Heart left ventricle (tissue), 16 donors: ENCODE results near the gene RNLS. TPM values are rescaled to one million over a fixed set of nuclear protein-coding genes. Genes with fewer than 3 reads are reported as not detected.

Experiments
- ATAC-seq, 4 donors: fragments of 200-7000 bp; cut with Tn5 transposase; one replicate each; pipeline ENCODE4 v1.9.1; 2020 to 2022; ENCODE audit warnings: moderate library complexity in 4 of 4, mild to moderate bottlenecking in 3 of 4, moderate number of reproducible peaks in 1 of 4
- DNase-seq, 5 donors: peaks; one replicate each; pipeline ENCODE4 v3.0.0-alpha.2; 2020
- H3K27ac ChIP-seq, 12 donors: fragments of 200-600 bp; sonication (generic) in 4 of 12; one replicate each; pipeline versions ENCODE4 v1.5.0 to v1.8.0; 2016 to 2022; ENCODE audit warnings: mild to moderate bottlenecking in 2 of 12
- H3K27me3 ChIP-seq, 9 donors: fragments of 200-600 bp; sonication (generic) in 2 of 9; one replicate each; pipeline versions ENCODE4 v1.5.1 to v1.8.0; 2016 to 2022; ENCODE audit warnings: mild to moderate bottlenecking in 3 of 9
- H3K36me3 ChIP-seq, 9 donors: fragments of 200-600 bp; sonication (generic) in 2 of 9; one replicate each; pipeline versions ENCODE4 v1.5.0 to v1.8.0; 2018 to 2022; ENCODE audit warnings: mild to moderate bottlenecking in 2 of 9
- H3K4me1 ChIP-seq, 12 donors: fragments of 200-600 bp; sonication (generic) in 4 of 12; one replicate each; pipeline versions ENCODE4 v1.5.0 to v1.8.0; 2016 to 2022; ENCODE audit warnings: mild to moderate bottlenecking in 3 of 12
- H3K4me3 ChIP-seq, 12 donors: fragments of 200-600 bp; sonication (generic) in 4 of 12; one replicate each; pipeline versions ENCODE4 v1.5.0 to v1.8.0; 2017 to 2022; ENCODE audit warnings: mild to moderate bottlenecking in 9 of 12, moderate library complexity in 4 of 12
- H3K9me3 ChIP-seq, 12 donors: fragments of 200-600 bp; sonication (generic) in 4 of 12; one replicate each; pipeline versions ENCODE4 v1.5.0 to v1.8.0; 2016 to 2022; ENCODE audit warnings: mild to moderate bottlenecking in 1 of 12
- CTCF ChIP-seq, 12 donors: fragments of 200-600 bp; sonication (generic) in 4 of 12; IDR thresholded peaks; one replicate each; pipeline versions ENCODE4 v1.5.0 to v1.8.0; 2018 to 2022; ENCODE audit warnings: antibody characterized with exemption in 12 of 12, mild to moderate bottlenecking in 5 of 12
- POLR2A ChIP-seq, 2 donors: fragments of 450-650 bp; IDR thresholded peaks; one replicate each; pipeline ENCODE4 v1.6.1; 2017; ENCODE audit warnings: antibody characterized with exemption in 2 of 2, mild to moderate bottlenecking in 2 of 2, moderate library complexity in 2 of 2
- WGBS, 4 donors: extraction: QIAGEN DNeasy Blood & Tissue Kit in 2 of 4; methylation state at CpG; one replicate each; pipeline versions ENCODE4 v1.1.5 to v1.1.7; 2013 to 2018; 5-methylcytosine and 5-hydroxymethylcytosine counted together
- intact Hi-C, 10 donors: fragments of 100-400 bp; cut with DNase I; formaldehyde crosslinking; loops; one replicate each; pipeline versions ENCODE4 v1.11.1 to v1.14.2; 2022
- polyA plus RNA-seq, 2 donors: library from polyadenylated mRNA; stranded (reverse); fragments of 200-250 nt; gene quantifications; one replicate each; pipeline ENCODE4 v1.2.3, GENCODE V29; 2013
- total RNA-seq, 9 donors: library from RNA; depleted of rRNA in 2 of 9; stranded (reverse); fragments of >200 nt in 2 of 9; fragmentation: NEBNext Ultra II Directional in 3 of 9; extraction: Animal tissue kit (Norgen Biotek cat#: 25700) in 3 of 9; gene quantifications; one replicate each; pipeline versions ENCODE4 v1.1.0 to v1.2.4, GENCODE V29; 2016 to 2023
- donor health status: ischemic (EF 13 %, LVEDD 7.1; RV severe dilation, severe dysfunction).
- donor health status: healthy with polysubstance abuse.
- donor health status: DM: no; HTN: yes; CAD: no.
- donor health status: DM: no; HTN: no; CAD: no.
- donor health status: ischemic (EF 25% LVEDD 6.9; RV normal size, moderate dysfunction).
- donor health status: ischemic (EF 25% LVEDD 5.7; RV mildly dilated, moderate dysfunction).
- donor health status: healthy.
- donor health status: DM: yes; HTN: yes; CAD: no.
- donor health status: ischemic (EF 35%, LVEDD 5.7; RV mildly dilated, moderate dysfunction).
- donor health status: nonischemic (EF 11% LVEDD 7.7; RV severe dilation, severe dysfunction).
- donor health status: DM: yes; HTN: yes; CAD: no.
- donor health status: PGD.
- donor health status: ischemic (EF 29% LVEDD 5.4; RV normal size, mild dysfunction).
- donor health status: nonischemic (EF 23%, LVEDD 6.1; RV moderate dilation, normal function).

The RNLS gene
- total and polyA plus RNA-seq, 11 donors, result 6.6 to 30.7 (median 15.1) TPM

DNA sequence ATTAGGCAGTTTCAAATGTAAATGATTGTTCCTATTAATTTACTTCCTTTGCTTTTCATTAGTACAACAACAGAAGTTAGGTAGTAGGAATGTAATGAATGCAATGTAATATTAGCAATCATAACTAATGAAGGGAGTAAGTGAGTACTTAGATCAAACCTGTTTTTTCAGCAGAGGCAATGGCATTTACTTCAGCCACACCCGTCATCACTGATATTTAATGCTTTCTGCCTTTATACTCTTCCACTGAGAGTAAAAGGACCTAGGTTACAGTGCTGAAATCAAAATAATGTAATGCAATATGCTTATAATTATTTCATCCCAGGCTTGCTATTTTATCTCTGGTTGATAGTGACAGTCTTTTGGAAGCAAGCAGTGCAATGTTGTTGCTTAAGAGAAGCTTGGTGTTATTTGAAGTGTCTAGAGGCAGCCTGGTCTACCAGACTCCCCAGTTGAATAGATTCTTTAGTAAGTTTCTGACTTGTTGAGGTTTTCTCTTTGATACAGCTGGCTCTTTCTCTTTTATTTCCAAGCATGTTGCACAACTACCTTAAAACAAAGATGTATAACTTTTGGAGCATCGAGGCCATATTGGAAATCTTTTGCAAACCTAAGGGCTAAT, 149.4 kb downstream of the RNLS start:
- Histone ChIP-seq H3K9me3 (peaks cover 0 to 9% (median 0%) of the 10 kb centered on the region in 12 donors), H3K36me3 (no peaks in the 10 kb centered on the region), H3K27ac (no peak overlapping the region), H3K27me3 (no peaks in the 10 kb centered on the region), H3K4me3 (no peak overlapping the region), H3K4me1 (peaks cover 0 to 8% (median 1%) of the 10 kb centered on the region in 12 donors)
- ATAC-seq (peak in 1 of 4 donors; percentile 20), DNase-seq (no peak)
- intact Hi-C loops, result no loop called here
- TF ChIP-seq CTCF (IDR thresholded peaks at IDR 0.05), result no peak
- TF ChIP-seq POLR2A (IDR thresholded peaks at IDR 0.05), result no peak
- 78 to 84% (median 83%) methylated on average over 2 of the region's 2 CpGs for WGBS, 4 donors

DNA sequence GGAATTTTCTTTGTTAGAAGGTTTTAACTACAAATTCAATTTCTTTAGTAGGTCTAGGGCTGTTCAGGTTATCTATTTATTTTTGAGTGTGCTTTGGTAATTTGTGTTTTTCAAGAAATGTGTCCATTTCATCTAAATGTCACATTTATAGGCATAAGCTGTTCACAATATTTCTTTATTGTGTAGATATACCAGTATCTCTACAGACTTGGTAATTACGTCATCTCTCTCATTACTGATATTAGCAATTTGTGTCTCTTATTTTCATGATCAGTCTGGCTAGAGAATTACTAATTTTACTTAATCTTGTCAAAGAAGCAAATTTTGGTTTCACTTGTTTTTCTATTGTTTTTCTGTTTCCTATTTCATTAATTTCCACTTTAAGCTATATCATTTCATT, 152.0 kb downstream of the RNLS start:
- no peaks in the 10 kb centered on the region for H3K36me3 ChIP-seq
- DNase-seq, result no peak
- H3K27me3 ChIP-seq, result no peaks in the 10 kb centered on the region
- H3K4me3 ChIP-seq, result no peak overlapping the region
- no peak for TF ChIP-seq CTCF (IDR thresholded peaks at IDR 0.05)
- TF ChIP-seq POLR2A (IDR thresholded peaks at IDR 0.05), result no peak
- 92 to 98% (median 95%) methylated on average over 1 of the region's 1 CpG for WGBS, 4 donors
- ATAC-seq, result no peak
- H3K4me1 ChIP-seq, result peaks cover 0 to 16% (median 6%) of the 10 kb centered on the region in 12 donors
- intact Hi-C loops, result no loop called here
- peaks cover 0 to 9% (median 0%) of the 10 kb centered on the region in 12 donors for H3K9me3 ChIP-seq
- no peak overlapping the region for H3K27ac ChIP-seq

DNA sequence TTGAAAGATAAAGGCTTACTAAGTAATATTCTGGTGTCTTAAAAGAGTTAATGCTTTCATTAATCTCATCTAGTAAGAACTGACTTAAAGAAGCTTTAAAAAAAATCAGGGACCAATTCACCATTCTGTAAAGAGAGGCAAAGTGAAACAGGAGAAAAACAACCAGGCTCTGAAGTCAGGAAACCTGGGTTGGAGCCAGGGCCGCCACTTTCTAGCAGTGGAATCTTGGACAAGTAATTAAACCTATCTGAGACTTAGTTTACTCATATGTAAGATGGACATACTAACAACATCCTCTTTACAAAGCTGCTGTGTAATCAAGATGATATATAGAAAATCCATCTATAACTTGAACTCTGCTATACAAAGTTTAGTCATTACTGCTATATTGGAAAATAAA, 154.1 kb downstream of the RNLS start:
- Histone ChIP-seq H3K4me3 (no peak overlapping the region), H3K27ac (no peak overlapping the region), H3K36me3 (no peaks in the 10 kb centered on the region), H3K9me3 (peaks cover 0 to 9% (median 0%) of the 10 kb centered on the region in 12 donors), H3K27me3 (no peaks in the 10 kb centered on the region), H3K4me1 (peaks cover 0 to 16% (median 6%) of the 10 kb centered on the region in 12 donors)
- DNase-seq, result no peak
- intact Hi-C loops, result loop anchor here in 1 of 10 donors (10.0 kb wide), 2 partner anchors 56 to 106 kb away; no protein-coding TSS in a partner anchor
- no peak for TF ChIP-seq POLR2A (IDR thresholded peaks at IDR 0.05)
- no peak for TF ChIP-seq CTCF (IDR thresholded peaks at IDR 0.05)
- ATAC-seq, result no peak
- 73 to 93% (median 78%) methylated on average over 1 of the region's 1 CpG for WGBS, 4 donors

DNA sequence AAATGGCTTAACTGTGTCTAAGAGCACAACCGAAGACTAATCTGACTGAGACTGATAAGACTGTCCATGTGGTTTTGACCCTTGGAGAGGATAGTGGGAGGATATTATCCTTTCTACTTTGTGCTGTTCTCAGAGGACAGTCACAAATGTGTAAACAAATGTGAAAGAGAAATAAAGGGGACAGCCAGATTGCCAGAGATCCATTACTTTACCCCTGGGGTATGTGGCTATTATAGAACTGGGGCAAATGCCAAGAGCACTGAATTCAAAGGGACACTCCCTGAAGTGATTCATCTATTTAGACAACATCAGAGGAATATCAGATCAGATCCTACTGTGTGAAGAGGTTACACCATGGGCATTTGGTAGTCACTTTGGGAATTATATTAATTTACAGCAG, 154.7 kb downstream of the RNLS start:
- Histone ChIP-seq H3K9me3 (peaks cover 0 to 9% (median 0%) of the 10 kb centered on the region in 12 donors), H3K27ac (peak overlapping the region in 1 of 12 donors; percentile 2), H3K4me1 (peaks cover 0 to 16% (median 6%) of the 10 kb centered on the region in 12 donors), H3K36me3 (no peaks in the 10 kb centered on the region), H3K4me3 (no peak overlapping the region), H3K27me3 (no peaks in the 10 kb centered on the region)
- 7 to 26% (median 13%) methylated on average over 1 of the region's 1 CpG for WGBS, 4 donors
- DNase-seq, result no peak
- intact Hi-C loops, result loop anchor here in 1 of 10 donors (10.0 kb wide), 2 partner anchors 56 to 106 kb away; no protein-coding TSS in a partner anchor
- ATAC-seq, result peak in 3 of 4 donors; percentile 32 to 63 (median 60)
- no peak for TF ChIP-seq CTCF (IDR thresholded peaks at IDR 0.05)
